Measurements from ENCODE around the gene TMTC1.

Gene TMTC1

GRCh38 chr12:29543036-29543435 lies 240.7 kb downstream of the TMTC1 start:
- Histone ChIP-seq H3K4me3 (ENCODE audit: insufficient read length, low read depth) (no peak overlapping the region), H3K9me3 (ENCODE audit: insufficient read depth, low read length) (peaks cover 3% of the 10 kb centered on the region; the same call in 1 of the 2 replicates), H3K9ac (ENCODE audit: insufficient read length, low read depth) (no peak overlapping the region), H3K4me1 (ENCODE audit: insufficient read depth, insufficient read length) (peaks cover 3% of the 10 kb centered on the region), H3K27me3 (ENCODE audit: insufficient read depth, insufficient read length) (no peaks in the 10 kb centered on the region), H3K36me3 (ENCODE audit: insufficient read depth, insufficient read length, low read length) (no peaks in the 10 kb centered on the region)
- DNase-seq (ENCODE audit: low read depth, low spot score), result no peak
- TF ChIP-seq YY1 (IDR thresholded peaks at IDR 0.05; ENCODE audit: insufficient read depth, insufficient read length) (no peak), ZNF274 (IDR thresholded peaks at IDR 0.05; ENCODE audit: low read depth, low read length) (no peak), SUZ12 (IDR thresholded peaks at IDR 0.05; ENCODE audit: extremely low read depth, insufficient read depth, insufficient read length) (no peak)

GRCh38 chr12:29537298-29537697 lies 246.4 kb downstream of the TMTC1 start:
- DNase-seq (ENCODE audit: low read depth, low spot score), result no peak
- H3K36me3 ChIP-seq (ENCODE audit: insufficient read depth, insufficient read length, low read length), result no peaks in the 10 kb centered on the region
- H3K4me3 ChIP-seq (ENCODE audit: insufficient read length, low read depth), result no peak overlapping the region

GRCh38 chr12:29534935-29535334 lies 248.8 kb downstream of the TMTC1 start:
- H3K9me3 ChIP-seq (ENCODE audit: insufficient read depth, low read length), result no peaks in the 10 kb centered on the region
- no peak overlapping the region for H3K4me3 ChIP-seq (ENCODE audit: insufficient read length, low read depth)
- DNase-seq (ENCODE audit: low read depth, low spot score), result no peak
- H3K27me3 ChIP-seq (ENCODE audit: insufficient read depth, insufficient read length), result no peaks in the 10 kb centered on the region
- TF ChIP-seq YY1 (IDR thresholded peaks at IDR 0.05; ENCODE audit: insufficient read depth, insufficient read length) (no peak), ZNF274 (IDR thresholded peaks at IDR 0.05; ENCODE audit: low read depth, low read length) (no peak), SUZ12 (IDR thresholded peaks at IDR 0.05; ENCODE audit: extremely low read depth, insufficient read depth, insufficient read length) (no peak)
- H3K36me3 ChIP-seq (ENCODE audit: insufficient read depth, insufficient read length, low read length), result no peaks in the 10 kb centered on the region
- H3K9ac ChIP-seq (ENCODE audit: insufficient read length, low read depth), result no peak overlapping the region
- no peaks in the 10 kb centered on the region for H3K4me1 ChIP-seq (ENCODE audit: insufficient read depth, insufficient read length)

More at GRCh38 chr12:29537298-29537697, 246.4 kb downstream of the TMTC1 start:
- TF ChIP-seq ZNF274 (IDR thresholded peaks at IDR 0.05; ENCODE audit: low read depth, low read length) (no peak), YY1 (IDR thresholded peaks at IDR 0.05; ENCODE audit: insufficient read depth, insufficient read length) (no peak), SUZ12 (IDR thresholded peaks at IDR 0.05; ENCODE audit: extremely low read depth, insufficient read depth, insufficient read length) (no peak)
- no peaks in the 10 kb centered on the region for H3K4me1 ChIP-seq (ENCODE audit: insufficient read depth, insufficient read length)
- no peak overlapping the region for H3K9ac ChIP-seq (ENCODE audit: insufficient read length, low read depth)
- H3K9me3 ChIP-seq (ENCODE audit: insufficient read depth, low read length), result no peaks in the 10 kb centered on the region
- H3K27me3 ChIP-seq (ENCODE audit: insufficient read depth, insufficient read length), result no peaks in the 10 kb centered on the region

GRCh38 chr12:29533815-29534489 lies 249.8 kb downstream of the TMTC1 start:
- no peak overlapping the region for H3K9ac ChIP-seq (ENCODE audit: insufficient read length, low read depth)

GRCh38 chr12:29531471-29531870 lies 252.3 kb downstream of the TMTC1 start:
- Histone ChIP-seq H3K9me3 (ENCODE audit: insufficient read depth, low read length) (no peaks in the 10 kb centered on the region), H3K36me3 (ENCODE audit: insufficient read depth, insufficient read length, low read length) (no peaks in the 10 kb centered on the region), H3K27me3 (ENCODE audit: insufficient read depth, insufficient read length) (no peaks in the 10 kb centered on the region), H3K4me1 (ENCODE audit: insufficient read depth, insufficient read length) (no peaks in the 10 kb centered on the region), H3K9ac (ENCODE audit: insufficient read length, low read depth) (no peak overlapping the region), H3K4me3 (ENCODE audit: insufficient read length, low read depth) (no peak overlapping the region)
- DNase-seq (ENCODE audit: low read depth, low spot score), result no peak
- no peak for TF ChIP-seq SUZ12 (IDR thresholded peaks at IDR 0.05; ENCODE audit: extremely low read depth, insufficient read depth, insufficient read length)
- TF ChIP-seq YY1 (IDR thresholded peaks at IDR 0.05; ENCODE audit: insufficient read depth, insufficient read length), result no peak
- no peak for TF ChIP-seq ZNF274 (IDR thresholded peaks at IDR 0.05; ENCODE audit: low read depth, low read length)

More at GRCh38 chr12:29533815-29534489, 249.8 kb downstream of the TMTC1 start:
- no peak overlapping the region for H3K4me3 ChIP-seq (ENCODE audit: insufficient read length, low read depth)
- no peaks in the 10 kb centered on the region for H3K27me3 ChIP-seq (ENCODE audit: insufficient read depth, insufficient read length)
- H3K4me1 ChIP-seq (ENCODE audit: insufficient read depth, insufficient read length), result no peaks in the 10 kb centered on the region
- TF ChIP-seq ZNF274 (IDR thresholded peaks at IDR 0.05; ENCODE audit: low read depth, low read length) (no peak), SUZ12 (IDR thresholded peaks at IDR 0.05; ENCODE audit: extremely low read depth, insufficient read depth, insufficient read length) (no peak), YY1 (IDR thresholded peaks at IDR 0.05; ENCODE audit: insufficient read depth, insufficient read length) (no peak)
- no peaks in the 10 kb centered on the region for H3K9me3 ChIP-seq (ENCODE audit: insufficient read depth, low read length)
- H3K36me3 ChIP-seq (ENCODE audit: insufficient read depth, insufficient read length, low read length), result no peaks in the 10 kb centered on the region
- no peak for DNase-seq (ENCODE audit: low read depth, low spot score)

- TF ChIP-seq YY1 (IDR thresholded peaks at IDR 0.05; ENCODE audit: insufficient read depth, insufficient read length) (no peak), ZNF274 (IDR thresholded peaks at IDR 0.05; ENCODE audit: low read depth, low read length) (no peak), SUZ12 (IDR thresholded peaks at IDR 0.05; ENCODE audit: extremely low read depth, insufficient read depth, insufficient read length) (no peak)
- Histone ChIP-seq H3K4me3 (ENCODE audit: insufficient read length, low read depth) (no peak overlapping the region), H3K36me3 (ENCODE audit: insufficient read depth, insufficient read length, low read length) (no peaks in the 10 kb centered on the region), H3K4me1 (ENCODE audit: insufficient read depth, insufficient read length) (no peaks in the 10 kb centered on the region), H3K27me3 (ENCODE audit: insufficient read depth, insufficient read length) (no peaks in the 10 kb centered on the region), H3K9ac (ENCODE audit: insufficient read length, low read depth) (no peak overlapping the region), H3K9me3 (ENCODE audit: insufficient read depth, low read length) (no peaks in the 10 kb centered on the region)
- DNase-seq (ENCODE audit: low read depth, low spot score), result no peak
Observed at GRCh38 chr12:29530436-29530835, 253.3 kb downstream of the TMTC1 start.

GRCh38 chr12:29528161-29528560 lies 255.6 kb downstream of the TMTC1 start:
- no peaks in the 10 kb centered on the region for H3K27me3 ChIP-seq (ENCODE audit: insufficient read depth, insufficient read length)
- no peak overlapping the region for H3K4me3 ChIP-seq (ENCODE audit: insufficient read length, low read depth)
- no peaks in the 10 kb centered on the region for H3K36me3 ChIP-seq (ENCODE audit: insufficient read depth, insufficient read length, low read length)
- no peak for DNase-seq (ENCODE audit: low read depth, low spot score)
- H3K4me1 ChIP-seq (ENCODE audit: insufficient read depth, insufficient read length), result no peaks in the 10 kb centered on the region
- no peak overlapping the region for H3K9ac ChIP-seq (ENCODE audit: insufficient read length, low read depth)
- no peaks in the 10 kb centered on the region for H3K9me3 ChIP-seq (ENCODE audit: insufficient read depth, low read length)
- TF ChIP-seq SUZ12 (IDR thresholded peaks at IDR 0.05; ENCODE audit: extremely low read depth, insufficient read depth, insufficient read length) (no peak), ZNF274 (IDR thresholded peaks at IDR 0.05; ENCODE audit: low read depth, low read length) (no peak), YY1 (IDR thresholded peaks at IDR 0.05; ENCODE audit: insufficient read depth, insufficient read length) (no peak)
